Measurements from ENCODE around the gene TCF20.

TCF20 gene

DNA sequence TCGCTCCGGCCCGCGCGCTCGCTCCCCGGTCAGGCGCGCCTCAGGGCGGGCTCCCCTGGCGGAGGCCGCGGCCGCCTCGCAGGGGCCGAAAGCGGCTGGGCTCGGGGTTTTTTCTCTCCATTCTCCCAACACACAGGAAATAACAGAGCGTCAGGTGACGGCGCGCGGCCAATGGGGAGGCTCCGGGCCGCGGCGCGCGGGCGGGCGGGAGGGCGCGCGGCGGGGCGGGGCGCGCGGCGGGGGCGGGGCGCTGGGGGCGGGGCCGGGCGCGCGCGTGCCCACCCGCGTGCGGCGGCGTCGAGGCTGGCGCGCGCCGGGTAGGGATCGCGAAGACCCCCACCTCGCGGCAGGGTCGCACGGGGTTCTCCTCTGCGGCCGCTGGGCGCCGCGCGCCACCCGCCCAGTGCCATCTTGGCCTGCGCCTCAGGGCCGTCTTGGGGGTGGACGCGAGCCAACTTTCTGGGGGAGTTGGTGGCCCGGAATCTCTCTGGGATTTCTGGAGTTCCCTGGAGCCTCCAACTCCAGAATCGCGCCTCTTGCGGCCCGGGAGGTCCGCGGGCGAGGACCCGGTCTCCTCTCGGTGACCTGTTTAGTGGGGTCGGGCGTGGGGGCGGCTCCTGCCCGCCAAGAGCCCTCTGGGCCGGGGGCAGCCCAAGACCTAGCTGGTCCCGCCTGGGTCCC is at the start of gene TCF20:
TSS of gene TCF20 (minus strand) at position 144 of the 681 bp plus-strand sequence. CDS start 55,348 bp downstream, outside the sequence.
- peak; percentile 95 for DNase-seq (ENCODE audit: low spot score)

GRCh38 chr22:42319386-42319785 is 48.9 kb upstream of the TCF20 start:
- no peak for DNase-seq (ENCODE audit: low spot score)

GRCh38 chr22:42318967-42319366 is 48.5 kb upstream of the TCF20 start:
- no peak for DNase-seq (ENCODE audit: low spot score)

GRCh38 chr22:42317691-42318547 is 47.5 kb upstream of the TCF20 start:
- no peak for DNase-seq (ENCODE audit: low spot score)

GRCh38 chr22:42317008-42317407 is 46.6 kb upstream of the TCF20 start:
- no peak for DNase-seq (ENCODE audit: low spot score)

DNA sequence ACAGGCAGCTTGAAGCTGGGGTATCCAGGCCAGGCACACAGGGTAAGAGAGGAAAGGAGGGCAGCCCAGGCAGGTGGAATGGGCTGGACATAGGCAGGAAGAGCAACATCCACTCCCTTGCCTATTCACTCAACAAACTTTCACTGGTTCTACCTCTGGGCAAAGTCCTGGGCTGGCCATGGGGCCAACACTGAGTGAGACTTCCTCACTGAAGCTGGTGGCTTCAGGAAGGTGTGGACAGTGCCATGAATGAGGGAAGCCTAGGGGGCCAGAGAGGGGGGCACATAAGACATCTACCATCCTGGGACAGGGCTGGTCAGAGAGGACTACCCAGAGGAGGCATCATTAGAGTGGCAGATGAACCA is 44.9 kb upstream of the TCF20 start:
- no peak for DNase-seq (ENCODE audit: low spot score)

GRCh38 chr22:42314709-42315391 is 44.4 kb upstream of the TCF20 start:
- no peak for DNase-seq (ENCODE audit: low spot score)

- DNase-seq (ENCODE audit: low spot score), result peak; percentile 83
Measured at GRCh38 chr22:42313804-42314581, 43.5 kb upstream of the TCF20 start.

GRCh38 chr22:42313204-42313603 is 42.8 kb upstream of the TCF20 start:
- DNase-seq (ENCODE audit: low spot score), result no peak

DNA sequence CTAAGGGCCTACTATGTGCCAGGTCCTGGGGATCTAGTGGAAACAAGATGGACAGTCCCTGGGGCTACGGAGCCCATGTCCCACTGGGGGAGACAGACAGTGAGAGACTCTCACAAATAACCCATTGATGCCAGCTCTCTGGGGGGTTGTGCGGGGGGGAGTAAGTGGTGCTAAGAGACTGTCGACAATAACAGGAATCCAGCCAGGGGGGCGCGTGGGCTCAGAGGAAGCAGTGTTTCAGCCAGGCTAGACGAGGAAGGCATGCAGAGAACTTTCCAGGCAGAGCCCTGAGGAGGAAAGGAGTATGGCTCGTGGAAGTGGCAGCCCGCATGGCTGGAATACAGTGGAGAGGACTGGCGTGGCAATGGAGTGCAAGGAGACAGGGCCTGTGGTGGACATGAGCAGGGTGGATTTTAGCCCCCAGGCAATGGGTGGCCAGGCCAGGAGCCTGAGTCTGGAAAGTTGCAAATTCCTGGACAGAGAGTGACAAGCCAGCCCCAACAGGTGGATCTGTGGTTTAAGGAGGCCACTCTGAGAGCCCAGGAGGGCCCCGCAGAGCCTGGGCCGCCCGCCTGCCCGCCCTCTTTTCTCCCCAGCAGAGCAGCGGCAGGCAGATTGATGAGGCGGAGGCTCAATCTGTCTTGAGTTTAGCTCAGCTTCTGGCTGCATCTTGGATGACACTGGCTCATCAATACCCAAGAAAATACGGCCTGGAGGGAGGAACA is 40.0 kb upstream of the TCF20 start:
- DNase-seq (ENCODE audit: low spot score), result no peak

DNA sequence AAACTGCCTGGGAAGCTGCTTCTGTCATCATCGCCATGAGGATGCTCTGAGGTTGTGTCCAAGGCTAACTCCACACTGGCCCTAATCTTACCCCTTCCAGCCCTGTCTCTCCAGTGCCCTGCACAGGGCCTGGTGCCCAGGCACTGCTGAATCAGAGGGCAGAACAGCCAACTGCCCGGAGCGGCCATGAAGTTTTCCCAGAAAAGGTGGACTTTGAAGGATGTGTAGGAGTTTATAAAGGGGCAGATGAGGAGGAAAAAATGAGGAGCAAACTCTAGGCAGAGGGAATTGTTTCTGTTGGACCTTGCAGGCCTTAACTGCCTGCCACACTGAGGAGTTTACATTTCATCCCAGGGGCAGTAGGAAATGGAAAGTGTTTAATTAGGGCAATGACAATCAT is 39.4 kb upstream of the TCF20 start:
- DNase-seq (ENCODE audit: low spot score), result no peak

DNA sequence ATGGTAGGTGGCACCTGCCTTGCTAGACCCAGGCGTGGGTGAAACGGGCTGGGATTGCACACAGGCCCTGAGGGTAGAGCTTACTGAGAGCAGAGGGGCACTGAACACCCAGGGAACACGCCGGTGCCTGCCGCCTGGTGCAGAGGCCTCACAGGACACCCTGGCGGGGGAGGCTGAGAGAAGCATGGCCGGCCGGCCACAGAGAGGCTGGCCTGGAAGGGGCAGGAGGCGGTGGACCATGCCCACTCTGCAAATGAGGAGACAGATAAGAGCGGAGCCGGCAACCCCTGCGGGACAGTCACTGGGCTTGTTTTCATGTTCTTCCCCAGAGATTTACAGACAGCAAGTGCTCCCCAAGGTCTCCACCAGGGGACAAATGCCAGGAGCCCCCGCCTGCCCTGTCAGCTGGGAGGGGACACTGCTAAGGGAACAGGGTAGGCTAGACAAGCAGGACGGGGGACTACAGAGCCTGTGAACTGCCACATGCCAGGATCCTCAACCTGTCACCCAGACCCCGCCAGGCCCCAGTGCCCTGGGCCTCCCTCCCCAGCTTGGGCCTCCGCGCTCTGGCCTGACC is 38.5 kb upstream of the TCF20 start:
- no peak for DNase-seq (ENCODE audit: low spot score)

DNA sequence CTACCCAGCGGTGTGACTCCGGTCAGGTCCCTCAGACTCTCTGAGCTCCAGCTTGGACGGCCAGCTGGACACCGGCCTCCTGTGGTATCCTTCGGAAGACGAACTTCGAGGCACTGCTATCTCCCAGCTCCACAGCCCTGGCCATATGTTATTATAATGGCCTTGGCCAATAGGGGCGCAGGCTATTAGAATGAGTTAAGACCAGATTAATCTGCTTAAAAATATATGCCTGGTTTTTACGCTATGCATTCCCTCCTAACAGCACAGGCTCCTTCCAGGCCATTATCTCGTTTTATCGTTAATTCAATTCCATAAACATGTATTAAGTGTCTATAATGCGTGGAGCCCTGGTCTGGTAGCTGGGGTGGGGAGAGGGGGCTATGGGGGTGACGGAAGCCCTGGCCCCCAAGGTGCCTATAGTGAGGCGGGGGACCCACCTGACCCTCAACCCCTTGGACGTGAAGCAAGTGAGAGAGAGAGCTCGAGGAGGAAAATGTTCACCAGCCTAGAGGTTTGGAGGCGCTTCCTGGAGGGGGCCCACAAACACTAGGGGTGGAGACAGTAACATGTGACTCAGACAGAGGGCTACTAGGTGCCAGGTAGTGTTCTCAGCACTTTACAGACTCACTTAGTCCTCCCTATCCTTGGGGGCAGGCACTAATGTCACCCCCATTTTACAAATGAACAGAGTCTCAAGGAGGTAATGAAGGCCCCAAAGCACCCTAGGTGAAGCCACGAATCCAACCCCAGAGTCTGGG is 37.5 kb upstream of the TCF20 start:
- DNase-seq (ENCODE audit: low spot score), result no peak

DNA sequence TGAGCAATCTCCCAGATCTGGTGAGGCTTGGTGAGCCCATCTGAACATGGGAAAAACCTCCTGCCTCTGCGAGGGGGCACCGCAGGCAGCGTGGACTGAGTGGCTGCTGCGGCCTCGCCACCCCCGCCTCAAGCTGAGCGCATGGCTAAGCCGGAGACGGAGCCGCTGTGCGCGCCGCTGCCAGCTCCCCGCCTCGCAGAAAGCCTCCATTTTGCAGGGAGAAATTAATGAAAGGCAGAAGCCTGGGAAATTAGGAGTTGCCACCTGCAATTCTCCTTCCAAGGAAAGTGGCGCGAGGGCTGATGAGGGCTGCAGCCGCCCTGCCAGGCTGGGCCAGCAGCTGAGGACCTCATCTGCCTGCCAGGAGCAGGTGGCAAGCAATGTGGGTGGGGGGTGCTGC is 35.6 kb upstream of the TCF20 start:
- DNase-seq (ENCODE audit: low spot score), result no peak

GRCh38 chr22:42304324-42304790 is 33.9 kb upstream of the TCF20 start:
- no peak for DNase-seq (ENCODE audit: low spot score)

GRCh38 chr22:42303396-42304323 is 33.2 kb upstream of the TCF20 start:
- DNase-seq (ENCODE audit: low spot score), result no peak

- no peak for DNase-seq (ENCODE audit: low spot score)
Measured at GRCh38 chr22:42301742-42302102, 31.3 kb upstream of the TCF20 start.

DNA sequence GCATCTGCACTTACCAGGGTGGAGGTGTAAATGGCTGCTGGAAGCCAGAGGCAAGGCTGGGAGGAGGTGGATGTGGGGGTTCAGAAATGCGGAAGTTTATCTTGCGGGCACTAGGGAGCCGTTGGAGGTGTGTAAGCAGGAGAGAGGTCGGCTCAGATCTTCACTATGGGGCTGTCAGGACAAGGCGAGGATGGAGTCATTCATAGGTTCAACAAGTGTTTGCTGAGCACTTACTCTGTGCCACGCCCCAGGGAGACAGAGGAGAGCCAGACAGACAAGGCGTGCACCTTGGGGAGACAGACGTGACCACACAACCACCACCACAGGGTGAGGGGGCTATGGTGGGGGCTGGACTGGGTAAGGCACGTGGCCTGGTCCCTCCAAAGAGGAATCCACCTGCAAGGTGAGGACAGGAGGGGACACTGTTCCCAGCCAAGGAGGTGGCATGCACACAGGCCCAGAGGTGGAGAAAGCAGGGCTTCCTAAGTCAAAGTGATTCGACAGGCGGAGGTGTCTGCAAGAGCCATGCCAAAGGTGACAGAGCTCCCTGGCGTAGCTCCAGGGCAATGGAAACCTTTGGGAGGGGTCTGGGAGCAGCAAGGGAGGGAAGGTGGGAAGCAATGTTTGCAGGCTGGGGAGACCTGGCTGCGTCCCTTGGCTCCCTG is 30.8 kb upstream of the TCF20 start:
- DNase-seq (ENCODE audit: low spot score), result no peak

All from HuH-7.5 (cell line).